ENCODE measurements around the gene RBFOX2. TPM values are rescaled to one million over a fixed set of nuclear protein-coding genes. Genes with fewer than 3 reads are reported as not detected.
A peak's percentile ranks its signal among the peaks of the same experiment; 100 is the strongest.

RBFOX2 gene
- total and polyA plus RNA-seq, 2 experiments from 2014 or later, result 88.8 to 131 TPM

GRCh38 chr22:35728639-35729308 is 299.9 kb downstream of the RBFOX2 start (continued):
- TF ChIP-seq REST (IDR thresholded peaks at IDR 0.05; ENCODE audit: unreplicated experiment), result no peak
- no peak for TF ChIP-seq EZH2 (IDR thresholded peaks at IDR 0.05; ENCODE audit: low read depth, unreplicated experiment)
- TF ChIP-seq JUNB (IDR thresholded peaks at IDR 0.05; ENCODE audit: unreplicated experiment), result no peak

DNA sequence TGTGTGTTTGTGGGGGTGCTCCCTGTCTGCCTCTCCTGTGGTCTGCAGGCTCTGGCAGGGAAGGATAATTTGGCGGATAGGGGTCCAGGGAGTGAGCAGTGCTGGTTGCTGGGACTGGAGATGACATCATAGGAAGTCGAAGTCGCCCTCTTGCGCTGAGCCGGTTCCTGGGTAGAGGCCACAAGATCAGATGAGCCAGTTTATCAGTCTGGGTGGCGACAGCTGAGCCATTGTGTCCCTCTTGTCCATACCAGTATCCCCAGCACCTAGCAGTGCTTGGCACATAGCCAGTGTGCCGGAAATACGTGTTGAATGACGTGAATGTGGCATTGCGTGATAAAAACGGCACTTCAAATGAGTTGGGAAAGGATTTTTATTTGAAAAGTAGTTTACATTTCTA is 301.2 kb downstream of the RBFOX2 start:
- Mint-ChIP-seq H3K4me1 (peaks cover 8% of the 10 kb centered on the region; the same call in 1 of the 3 replicates), H3K36me3 (ENCODE audit: low read depth) (no peaks in the 10 kb centered on the region), H3K4me3 (no peak overlapping the region), H3K27ac (no peak overlapping the region), H3K9me3 (no peaks in the 10 kb centered on the region), H3K27me3 (ENCODE audit: insufficient read depth, low read depth, poor library complexity) (peaks cover 3% of the 10 kb centered on the region)
- H4K20me1 ChIP-seq (replicated peaks; ENCODE audit: insufficient read depth), result no peaks in the 10 kb centered on the region
- 0 out of 2 replicates have a peak overlapping the region, but pooled peaks have one; percentile 32 for H2AFZ ChIP-seq
- no peak overlapping the region for H3K4me2 ChIP-seq
- no peaks in the 10 kb centered on the region for H3K36me3 ChIP-seq (ENCODE audit: insufficient read depth)
- TF ChIP-seq ETS1 (IDR thresholded peaks at IDR 0.05) (no peak), REST (IDR thresholded peaks at IDR 0.05; ENCODE audit: unreplicated experiment) (no peak), EZH2 (IDR thresholded peaks at IDR 0.05; ENCODE audit: low read depth, unreplicated experiment) (no peak), JUNB (IDR thresholded peaks at IDR 0.05; ENCODE audit: unreplicated experiment) (no peak), ZNF331 (CRISPR knock-in tag; IDR thresholded peaks at IDR 0.05; ENCODE audit: low read depth) (no peak), POLR2AphosphoS5 (IDR thresholded peaks at IDR 0.05; ENCODE audit: low read depth) (no peak), CTCF (conservative IDR thresholded peaks at IDR 0.05; ENCODE audit: low read depth in 2 of 2) (no peak)
- DNase-seq (ENCODE audit: low spot score) (no peak), ATAC-seq (no peak)
- no peak overlapping the region for H3K4me3 ChIP-seq
- no peaks in the 10 kb centered on the region for H3K79me2 ChIP-seq (replicated peaks; ENCODE audit: insufficient read depth)
- no peaks in the 10 kb centered on the region for H3K9me2 ChIP-seq (ENCODE audit: insufficient read depth)
- no peaks in the 10 kb centered on the region for H3K27me3 ChIP-seq (ENCODE audit: insufficient read depth)
- no peak overlapping the region for H3K27ac ChIP-seq (ENCODE audit: low read depth)
- no peaks in the 10 kb centered on the region for H3K4me1 ChIP-seq (ENCODE audit: insufficient read depth)
- H3F3A ChIP-seq (replicated peaks; ENCODE audit: low read depth), result no peaks in the 10 kb centered on the region

Data from GM23338 (cell line).